HepG2 (cell line): Measurements from ENCODE around the gene SLCO3A1. TPM values are rescaled to one million over a fixed set of nuclear protein-coding genes. Genes with fewer than 3 reads are reported as not detected.

Experiments
- CREB1 ChIP-seq, 2 experiments: fragments of 450-650 bp in 1 of 2; IDR thresholded peaks; 2 replicates each; pipeline ENCODE4 v1.6.1; 2016 to 2017; ENCODE audit warnings: control low read depth in 1 of 2, mild to moderate bottlenecking in 1 of 2, missing compliant biosample characterization in 1 of 2, missing genetic modification characterization in 1 of 2
- CREM ChIP-seq, 2 experiments: sonication (generic) in 1 of 2; formaldehyde crosslinking in 1 of 2; IDR thresholded peaks; 2 replicates each; pipeline versions ENCODE4 v1.4.0 to v1.6.1; 2016 to 2020; ENCODE audit warnings: antibody characterized with exemption in 1 of 2, mild to moderate bottlenecking in 1 of 2, missing genetic modification reagents in 1 of 2
- DMAP1 ChIP-seq: IDR thresholded peaks from 2 replicates; pipeline ENCODE4 v1.6.1; 2016
- KDM4B ChIP-seq: sonication (generic); formaldehyde crosslinking; IDR thresholded peaks from 2 replicates; pipeline ENCODE4 v1.4.0; 2020; ENCODE audit warnings: missing genetic modification reagents
- NFKBIZ ChIP-seq: IDR thresholded peaks from 2 replicates; pipeline ENCODE4 v1.6.1; 2018; ENCODE audit warnings: missing genetic modification reagents, missing compliant biosample characterization
- NR2F1 ChIP-seq, 2 experiments: fragments of 450-650 bp in 1 of 2; formaldehyde crosslinking in 1 of 2; IDR thresholded peaks; 2 replicates each; pipeline versions ENCODE4 v1.5.0 to v1.6.1; 2016 to 2020; ENCODE audit warnings: mild to moderate bottlenecking in 1 of 2, missing compliant biosample characterization in 1 of 2, missing genetic modification reagents in 1 of 2, moderate library complexity in 1 of 2
- RARA ChIP-seq: IDR thresholded peaks from 2 replicates; pipeline ENCODE4 v1.6.1; 2016; ENCODE audit warnings: missing genetic modification reagents, missing compliant biosample characterization
- RXRB ChIP-seq: IDR thresholded peaks from 2 replicates; pipeline ENCODE4 v1.6.1; 2016; ENCODE audit warnings: borderline replicate concordance, missing genetic modification reagents, missing compliant biosample characterization
- SOX13 ChIP-seq, 3 experiments: fragments of 450-650 bp in 1 of 3; sonication (generic) in 1 of 3; formaldehyde crosslinking in 1 of 3; IDR thresholded peaks in 2 of 3; conservative IDR thresholded peaks in 1 of 3; 2 replicates each; pipeline versions ENCODE4 v1.5.0 to v1.6.1; 2016 to 2020; ENCODE audit warnings: antibody characterized with exemption in 1 of 3, mild to moderate bottlenecking in 1 of 3, missing compliant biosample characterization in 1 of 3, missing genetic modification reagents in 1 of 3, moderate library complexity in 1 of 3
- SOX5 ChIP-seq: IDR thresholded peaks from 2 replicates; pipeline ENCODE4 v1.6.1; 2016; ENCODE audit warnings: borderline replicate concordance
- TCF7 ChIP-seq: sonication (generic); IDR thresholded peaks from 2 replicates; pipeline ENCODE4 v1.6.1; 2016; ENCODE audit warnings: antibody characterized with exemption, low read depth
- ZEB1 ChIP-seq: IDR thresholded peaks from 2 replicates; pipeline ENCODE4 v1.6.1; 2012; ENCODE audit warnings: mild to moderate bottlenecking, low read depth, inconsistent platforms; ENCODE audit not compliant: insufficient replicate concordance
- ZKSCAN8 ChIP-seq: IDR thresholded peaks from 2 replicates; pipeline ENCODE4 v1.6.1; 2016; ENCODE audit warnings: borderline replicate concordance, missing genetic modification reagents, missing compliant biosample characterization
- ZMYM4 ChIP-seq: sonication (generic); formaldehyde crosslinking; IDR thresholded peaks from 2 replicates; pipeline ENCODE4 v1.8.1; 2023; ENCODE audit warnings: mild to moderate bottlenecking, missing genetic modification reagents
- ZNF12 ChIP-seq: sonication (generic); formaldehyde crosslinking; IDR thresholded peaks from 2 replicates; pipeline ENCODE4 v1.5.0; 2020; ENCODE audit warnings: missing genetic modification reagents
- ZNF232 ChIP-seq: sonication (generic); formaldehyde crosslinking; IDR thresholded peaks from 2 replicates; pipeline ENCODE4 v1.4.0; 2020; ENCODE audit warnings: missing genetic modification reagents, borderline replicate concordance
- polyA plus RNA-seq, 8 experiments: library from polyadenylated mRNA; depleted of rRNA in 3 of 8; stranded (reverse) in 7 of 8; unstranded in 1 of 8; fragments of >200 nt; fragmentation: Illumina TruSeq in 4 of 8; extraction: Trizol in 4 of 8; gene quantifications; 2 replicates each; pipeline versions ENCODE4 v1.2.1 to v1.2.3, GENCODE V29; 2011 to 2016; ENCODE audit warnings: low read depth in 4 of 8, missing spikeins in 1 of 8, mixed read lengths in 1 of 8; ENCODE audit not compliant: insufficient read depth in 1 of 8
- total RNA-seq, 5 experiments: library from RNA; depleted of rRNA; stranded (reverse); fragments of >200 nt; fragmentation: Illumina TruSeq; extraction: Trizol; gene quantifications; 2 replicates each; pipeline ENCODE4 v1.2.3, GENCODE V29; 2016; ENCODE audit warnings: low read depth in 1 of 5
- TF ChIP-seq, protein P1 (sequence below): IDR thresholded peaks from 2 replicates; pipeline ENCODE4 v1.4.0; 2020; ENCODE audit warnings: mild to moderate bottlenecking, missing genetic modification reagents
- TF ChIP-seq, protein P2 (sequence below): sonication (generic); formaldehyde crosslinking; IDR thresholded peaks from 2 replicates; pipeline ENCODE4 v1.4.0; 2020; ENCODE audit warnings: missing genetic modification reagents
- TF ChIP-seq, protein P3 (sequence below): sonication (generic); formaldehyde crosslinking; IDR thresholded peaks from 2 replicates; pipeline ENCODE4 v1.4.0; 2020; ENCODE audit warnings: mild to moderate bottlenecking, missing genetic modification reagents
- TF ChIP-seq, protein P4 (sequence below): IDR thresholded peaks from 2 replicates; pipeline ENCODE4 v1.6.1; 2012; ENCODE audit warnings: low read depth, low read length, improper control_type of control experiment

Gene SLCO3A1
- total and polyA plus RNA-seq, 2 of the 13 experiments (the other 11 are each of a cell fraction or from before 2014, with no cell fraction given) = 0.02 TPM; not detected in 1

DNA sequence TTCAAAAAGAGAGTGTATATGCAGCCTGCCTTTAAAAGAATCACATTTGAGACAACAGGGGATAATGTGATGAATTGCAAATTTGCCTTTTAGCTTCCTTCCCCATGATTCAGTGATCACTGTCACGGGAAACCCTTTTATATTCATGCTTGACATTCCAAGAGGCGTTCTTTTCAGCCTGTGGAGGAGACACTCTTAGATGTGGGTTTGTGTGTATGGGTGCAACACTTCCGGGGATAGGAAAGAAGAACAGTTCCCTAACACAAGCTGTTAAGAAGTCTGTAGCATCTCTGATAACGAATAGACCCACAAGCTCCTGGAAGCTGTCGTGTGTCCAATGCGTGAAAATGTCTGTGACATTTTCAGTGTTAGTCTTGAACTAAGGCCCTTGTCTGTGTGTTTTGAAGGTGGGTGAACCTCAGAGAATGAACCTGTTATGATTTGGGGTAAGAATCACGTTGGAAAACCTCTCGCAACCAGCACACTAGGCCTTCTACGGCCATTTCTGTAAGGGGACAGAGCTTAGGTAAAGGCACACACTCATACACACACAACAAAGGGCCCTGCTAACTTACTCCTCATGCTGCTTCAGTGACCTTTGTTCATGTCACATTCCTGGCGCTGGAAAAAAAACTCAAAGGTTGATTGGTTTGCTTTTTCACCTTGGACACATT, 311.0 kb downstream of the SLCO3A1 start (continued):
- peak; percentile 70 to 86; a peak in 3 of 4 replicates for TF ChIP-seq NR2F1 (CRISPR knock-in tag; IDR thresholded peaks at IDR 0.05)
- TF ChIP-seq ZEB1 = peak; percentile 58
- 0 out of 2 replicates have a peak, but pooled peaks have one; percentile 37 for TF ChIP-seq KDM4B (CRISPR knock-in tag)
- TF ChIP-seq RXRB = peak; percentile 66; the same call in 1 of the 2 replicates
- peak; percentile 98 for TF ChIP-seq ZNF232 (CRISPR knock-in tag)
- peak; percentile 34; the same call in 1 of the 2 replicates for TF ChIP-seq TCF7
- TF ChIP-seq ZNF12 (CRISPR knock-in tag) = peak; percentile 87
- peak; percentile 56; the same call in 1 of the 2 replicates for TF ChIP-seq NFKBIZ
- TF ChIP-seq CREM (IDR thresholded peaks at IDR 0.05) = peak; percentile 23; the same call in 1 of the 2 replicates
- TF ChIP-seq CREM (CRISPR knock-in tag; IDR thresholded peaks at IDR 0.05) = no peak
- peak; percentile 42; the same call in 1 of the 2 replicates for TF ChIP-seq ZKSCAN8 (CRISPR knock-in tag)
- peak; percentile 74 for TF ChIP-seq ZMYM4 (CRISPR knock-in tag)
- TF ChIP-seq, protein P1, sequence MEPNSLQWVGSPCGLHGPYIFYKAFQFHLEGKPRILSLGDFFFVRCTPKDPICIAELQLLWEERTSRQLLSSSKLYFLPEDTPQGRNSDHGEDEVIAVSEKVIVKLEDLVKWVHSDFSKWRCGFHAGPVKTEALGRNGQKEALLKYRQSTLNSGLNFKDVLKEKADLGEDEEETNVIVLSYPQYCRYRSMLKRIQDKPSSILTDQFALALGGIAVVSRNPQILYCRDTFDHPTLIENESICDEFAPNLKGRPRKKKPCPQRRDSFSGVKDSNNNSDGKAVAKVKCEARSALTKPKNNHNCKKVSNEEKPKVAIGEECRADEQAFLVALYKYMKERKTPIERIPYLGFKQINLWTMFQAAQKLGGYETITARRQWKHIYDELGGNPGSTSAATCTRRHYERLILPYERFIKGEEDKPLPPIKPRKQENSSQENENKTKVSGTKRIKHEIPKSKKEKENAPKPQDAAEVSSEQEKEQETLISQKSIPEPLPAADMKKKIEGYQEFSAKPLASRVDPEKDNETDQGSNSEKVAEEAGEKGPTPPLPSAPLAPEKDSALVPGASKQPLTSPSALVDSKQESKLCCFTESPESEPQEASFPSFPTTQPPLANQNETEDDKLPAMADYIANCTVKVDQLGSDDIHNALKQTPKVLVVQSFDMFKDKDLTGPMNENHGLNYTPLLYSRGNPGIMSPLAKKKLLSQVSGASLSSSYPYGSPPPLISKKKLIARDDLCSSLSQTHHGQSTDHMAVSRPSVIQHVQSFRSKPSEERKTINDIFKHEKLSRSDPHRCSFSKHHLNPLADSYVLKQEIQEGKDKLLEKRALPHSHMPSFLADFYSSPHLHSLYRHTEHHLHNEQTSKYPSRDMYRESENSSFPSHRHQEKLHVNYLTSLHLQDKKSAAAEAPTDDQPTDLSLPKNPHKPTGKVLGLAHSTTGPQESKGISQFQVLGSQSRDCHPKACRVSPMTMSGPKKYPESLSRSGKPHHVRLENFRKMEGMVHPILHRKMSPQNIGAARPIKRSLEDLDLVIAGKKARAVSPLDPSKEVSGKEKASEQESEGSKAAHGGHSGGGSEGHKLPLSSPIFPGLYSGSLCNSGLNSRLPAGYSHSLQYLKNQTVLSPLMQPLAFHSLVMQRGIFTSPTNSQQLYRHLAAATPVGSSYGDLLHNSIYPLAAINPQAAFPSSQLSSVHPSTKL (CRISPR knock-in tag) = peak; percentile 69; the same call in 1 of the 2 replicates
- 0 out of 2 replicates have a peak, but pooled peaks have one; percentile 19 for TF ChIP-seq DMAP1 (CRISPR knock-in tag)
- TF ChIP-seq, protein P2, sequence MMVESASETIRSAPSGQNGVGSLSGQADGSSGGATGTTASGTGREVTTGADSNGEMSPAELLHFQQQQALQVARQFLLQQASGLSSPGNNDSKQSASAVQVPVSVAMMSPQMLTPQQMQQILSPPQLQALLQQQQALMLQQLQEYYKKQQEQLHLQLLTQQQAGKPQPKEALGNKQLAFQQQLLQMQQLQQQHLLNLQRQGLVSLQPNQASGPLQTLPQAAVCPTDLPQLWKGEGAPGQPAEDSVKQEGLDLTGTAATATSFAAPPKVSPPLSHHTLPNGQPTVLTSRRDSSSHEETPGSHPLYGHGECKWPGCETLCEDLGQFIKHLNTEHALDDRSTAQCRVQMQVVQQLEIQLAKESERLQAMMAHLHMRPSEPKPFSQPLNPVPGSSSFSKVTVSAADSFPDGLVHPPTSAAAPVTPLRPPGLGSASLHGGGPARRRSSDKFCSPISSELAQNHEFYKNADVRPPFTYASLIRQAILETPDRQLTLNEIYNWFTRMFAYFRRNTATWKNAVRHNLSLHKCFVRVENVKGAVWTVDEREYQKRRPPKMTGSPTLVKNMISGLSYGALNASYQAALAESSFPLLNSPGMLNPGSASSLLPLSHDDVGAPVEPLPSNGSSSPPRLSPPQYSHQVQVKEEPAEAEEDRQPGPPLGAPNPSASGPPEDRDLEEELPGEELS = peak; percentile 58; the same call in 1 of the 2 replicates
- no peak for TF ChIP-seq CREB1 (IDR thresholded peaks at IDR 0.05)
- 0 out of 2 replicates have a peak, but pooled peaks have one; percentile 15 for TF ChIP-seq CREB1 (CRISPR knock-in tag; IDR thresholded peaks at IDR 0.05)
- 0 out of 2 replicates have a peak, but pooled peaks have one; percentile 27 for TF ChIP-seq SOX13 (IDR thresholded peaks at IDR 0.05)
- TF ChIP-seq SOX13 (CRISPR knock-in tag; conservative IDR thresholded peaks at IDR 0.05 in 1 of 2, IDR thresholded peaks at IDR 0.05 in 1 of 2) = peak in 1 of 2 experiments; percentile 82; a peak in 2 of 4 replicates
- TF ChIP-seq, protein P3, sequence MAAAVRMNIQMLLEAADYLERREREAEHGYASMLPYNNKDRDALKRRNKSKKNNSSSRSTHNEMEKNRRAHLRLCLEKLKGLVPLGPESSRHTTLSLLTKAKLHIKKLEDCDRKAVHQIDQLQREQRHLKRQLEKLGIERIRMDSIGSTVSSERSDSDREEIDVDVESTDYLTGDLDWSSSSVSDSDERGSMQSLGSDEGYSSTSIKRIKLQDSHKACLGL (CRISPR knock-in tag) = no peak
- TF ChIP-seq, protein P4, sequence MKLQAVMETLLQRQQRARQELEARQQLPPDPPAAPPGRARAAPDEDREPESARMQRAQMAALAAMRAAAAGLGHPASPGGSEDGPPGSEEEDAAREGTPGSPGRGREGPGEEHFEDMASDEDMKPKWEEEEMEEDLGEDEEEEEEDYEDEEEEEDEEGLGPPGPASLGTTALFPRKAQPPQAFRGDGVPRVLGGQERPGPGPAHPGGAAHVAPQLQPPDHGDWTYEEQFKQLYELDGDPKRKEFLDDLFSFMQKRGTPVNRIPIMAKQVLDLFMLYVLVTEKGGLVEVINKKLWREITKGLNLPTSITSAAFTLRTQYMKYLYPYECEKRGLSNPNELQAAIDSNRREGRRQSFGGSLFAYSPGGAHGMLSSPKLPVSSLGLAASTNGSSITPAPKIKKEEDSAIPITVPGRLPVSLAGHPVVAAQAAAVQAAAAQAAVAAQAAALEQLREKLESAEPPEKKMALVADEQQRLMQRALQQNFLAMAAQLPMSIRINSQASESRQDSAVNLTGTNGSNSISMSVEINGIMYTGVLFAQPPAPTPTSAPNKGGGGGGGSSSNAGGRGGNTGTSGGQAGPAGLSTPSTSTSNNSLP = 0 out of 2 replicates have a peak, but pooled peaks have one; percentile 18
- peak; percentile 81 for TF ChIP-seq SOX5 (CRISPR knock-in tag)
- peak; percentile 30; the same call in 1 of the 2 replicates for TF ChIP-seq RARA
